Karpas-422 (cell line): ENCODE results near the gene CTBP2. TPM values are rescaled to one million over a fixed set of nuclear protein-coding genes. Genes with fewer than 3 reads are reported as not detected.
"Not testable (repeated sequence)": the region's sequence is repeated elsewhere in the genome, so short reads cannot be mapped to it uniquely, and the experiment has no call there.

Experiments used
- DNase-seq: peaks from one replicate; pipeline ENCODE4 v3.0.0-alpha.2; 2015
- H2AFZ ChIP-seq: fragments of 200-600 bp; sonication (generic); 2 replicates; pipeline ENCODE4 v1.6.1; 2014; ENCODE audit warnings: antibody characterized with exemption, low read length, mixed read lengths
- H3K27ac ChIP-seq: fragments of 200-600 bp; sonication (generic); 2 replicates; pipeline ENCODE4 v1.5.1; 2014; ENCODE audit warnings: mild to moderate bottlenecking, low read length, moderate library complexity
- H3K27me3 ChIP-seq: fragments of 200-600 bp; sonication (generic); 2 replicates; pipeline ENCODE4 v1.6.1; 2014; ENCODE audit warnings: low read length, mixed read lengths
- H3K36me3 ChIP-seq: fragments of 200-600 bp; sonication (generic); 2 replicates; pipeline ENCODE4 v1.6.1; 2014; ENCODE audit warnings: low read length, mixed read lengths; ENCODE audit not compliant: insufficient read depth
- H3K4me1 ChIP-seq: fragments of 200-600 bp; sonication (generic); 2 replicates; pipeline ENCODE4 v1.6.1; 2014; ENCODE audit warnings: mild to moderate bottlenecking, low read length, mixed read lengths
- H3K4me2 ChIP-seq: fragments of 200-600 bp; sonication (generic); 2 replicates; pipeline ENCODE4 v1.6.1; 2014; ENCODE audit warnings: low read length, low read depth, mild to moderate bottlenecking; ENCODE audit not compliant: poor library complexity, severe bottlenecking
- H3K4me3 ChIP-seq: fragments of 200-600 bp; sonication (generic); 2 replicates; pipeline ENCODE4 v1.5.1; 2014; ENCODE audit warnings: mild to moderate bottlenecking, antibody characterized with exemption, low read length, mixed read lengths
- H3K79me2 ChIP-seq: fragments of 200-600 bp; sonication (generic); 2 replicates; pipeline ENCODE4 v1.6.1; 2014; ENCODE audit warnings: mild to moderate bottlenecking, low read length, mixed read lengths
- H3K9ac ChIP-seq: fragments of 200-600 bp; sonication (generic); 2 replicates; pipeline ENCODE4 v1.6.0; 2014; ENCODE audit warnings: low read length
- H3K9me2 ChIP-seq: fragments of 200-600 bp; sonication (generic), shearing (Covaris generic); replicated peaks from 2 replicates; pipeline ENCODE4 v1.6.0; 2014; ENCODE audit warnings: mild to moderate bottlenecking, low read length, moderate library complexity; ENCODE audit not compliant: insufficient read depth
- H3K9me3 ChIP-seq: fragments of 300-700, 200-600 bp; sonication (generic); 2 replicates; pipeline ENCODE4 v1.6.1; 2014; ENCODE audit warnings: low read length, mixed read lengths
- H4K20me1 ChIP-seq: fragments of 200-600 bp; sonication (generic); 2 replicates; pipeline ENCODE4 v1.6.1; 2014; ENCODE audit warnings: mild to moderate bottlenecking, antibody characterized with exemption, low read length, low read depth; ENCODE audit not compliant: insufficient read depth
- total RNA-seq: library from RNA; depleted of rRNA; stranded (reverse); fragments of >200 nt; shearing (Covaris generic); gene quantifications from 2 replicates; pipeline ENCODE4 v1.2.3, GENCODE V29; 2014; ENCODE audit warnings: low replicate concordance

The CTBP2 gene
- total RNA-seq, 1 experiment from 2014 or later, result 0.15 TPM

GRCh38 chr10:125190946-125191345 is 30.6 kb upstream of the CTBP2 start:
- no peaks in the 10 kb centered on the region for H3K9me3 ChIP-seq
- H3K4me1 ChIP-seq, result no peaks in the 10 kb centered on the region
- H3K4me3 ChIP-seq, result no peak overlapping the region
- H3K36me3 ChIP-seq, result no peaks in the 10 kb centered on the region
- H3K9me2 ChIP-seq, result no peaks in the 10 kb centered on the region
- no peak overlapping the region for H3K4me2 ChIP-seq
- no peaks in the 10 kb centered on the region for H3K79me2 ChIP-seq
- H3K27ac ChIP-seq, result no peak overlapping the region
- H3K9ac ChIP-seq, result no peak overlapping the region
- no peaks in the 10 kb centered on the region for H3K27me3 ChIP-seq
- H2AFZ ChIP-seq, result no peak overlapping the region
- H4K20me1 ChIP-seq, result no peaks in the 10 kb centered on the region
- DNase-seq, result no peak

- no peaks in the 10 kb centered on the region for H3K9me2 ChIP-seq
- no peaks in the 10 kb centered on the region for H3K4me1 ChIP-seq
- H3K9ac ChIP-seq, result no peak overlapping the region
- no peaks in the 10 kb centered on the region for H3K36me3 ChIP-seq
- H3K27ac ChIP-seq, result no peak overlapping the region
- no peaks in the 10 kb centered on the region for H3K9me3 ChIP-seq
- H2AFZ ChIP-seq, result no peak overlapping the region
- H3K4me3 ChIP-seq, result no peak overlapping the region
- no peaks in the 10 kb centered on the region for H4K20me1 ChIP-seq
- DNase-seq, result no peak
- no peaks in the 10 kb centered on the region for H3K27me3 ChIP-seq
- H3K79me2 ChIP-seq, result no peaks in the 10 kb centered on the region
- no peak overlapping the region for H3K4me2 ChIP-seq
Measured at GRCh38 chr10:125190414-125190813, 30.1 kb upstream of the CTBP2 start.

- Histone ChIP-seq H3K9me2 (no peaks in the 10 kb centered on the region), H3K27ac (no peak overlapping the region), H3K4me3 (no peak overlapping the region), H3K27me3 (no peaks in the 10 kb centered on the region), H3K36me3 (no peaks in the 10 kb centered on the region), H3K4me2 (no peak overlapping the region), H3K9ac (no peak overlapping the region), H3K4me1 (no peaks in the 10 kb centered on the region), H3K79me2 (no peaks in the 10 kb centered on the region), H3K9me3 (no peaks in the 10 kb centered on the region), H4K20me1 (no peaks in the 10 kb centered on the region), H2AFZ (no peak overlapping the region)
- DNase-seq, result no peak
Measured at GRCh38 chr10:125189162-125189561, 28.8 kb upstream of the CTBP2 start.

GRCh38 chr10:125187238-125188194 is 27.2 kb upstream of the CTBP2 start:
- Histone ChIP-seq H3K27me3 (no peaks in the 10 kb centered on the region), H3K36me3 (no peaks in the 10 kb centered on the region), H3K4me1 (no peaks in the 10 kb centered on the region), H3K9me2 (no peaks in the 10 kb centered on the region), H2AFZ (no peak overlapping the region), H4K20me1 (no peaks in the 10 kb centered on the region), H3K4me2 (no peak overlapping the region), H3K79me2 (no peaks in the 10 kb centered on the region), H3K9ac (no peak overlapping the region), H3K9me3 (no peaks in the 10 kb centered on the region), H3K4me3 (no peak overlapping the region), H3K27ac (no peak overlapping the region)
- no peak for DNase-seq

- Histone ChIP-seq H4K20me1 (no peaks in the 10 kb centered on the region), H2AFZ (no peak overlapping the region), H3K4me2 (no peak overlapping the region), H3K4me1 (no peaks in the 10 kb centered on the region), H3K27me3 (no peaks in the 10 kb centered on the region), H3K9me2 (no peaks in the 10 kb centered on the region), H3K27ac (no peak overlapping the region), H3K4me3 (no peak overlapping the region), H3K9ac (no peak overlapping the region), H3K79me2 (no peaks in the 10 kb centered on the region), H3K9me3 (no peaks in the 10 kb centered on the region), H3K36me3 (no peaks in the 10 kb centered on the region)
- DNase-seq, result no peak
Measured at GRCh38 chr10:125186431-125187170, 26.2 kb upstream of the CTBP2 start.

GRCh38 chr10:125179107-125179506 is 18.7 kb upstream of the CTBP2 start:
- not testable (repeated sequence) for H3K4me1 ChIP-seq, H3K9me3 ChIP-seq, H3K4me2 ChIP-seq, H3K27ac ChIP-seq, H3K9me2 ChIP-seq, H3K9ac ChIP-seq, H4K20me1 ChIP-seq, H3K4me3 ChIP-seq, H3K79me2 ChIP-seq, H3K36me3 ChIP-seq, H2AFZ ChIP-seq, H3K27me3 ChIP-seq, DNase-seq

GRCh38 chr10:125177641-125178640 is 17.6 kb upstream of the CTBP2 start:
- Histone ChIP-seq H2AFZ (no peak overlapping the region), H3K9me2 (no peaks in the 10 kb centered on the region), H3K27ac (no peak overlapping the region), H4K20me1 (no peaks in the 10 kb centered on the region), H3K9me3 (no peaks in the 10 kb centered on the region), H3K36me3 (no peaks in the 10 kb centered on the region), H3K27me3 (no peaks in the 10 kb centered on the region), H3K9ac (no peak overlapping the region), H3K4me2 (no peak overlapping the region), H3K4me3 (no peak overlapping the region), H3K4me1 (no peaks in the 10 kb centered on the region), H3K79me2 (no peaks in the 10 kb centered on the region)
- DNase-seq, result no peak
